Measurements from ENCODE around the gene ASF1A. TPM values are rescaled to one million over a fixed set of nuclear protein-coding genes. Genes with fewer than 3 reads are reported as not detected.

Gene ASF1A
- total and polyA plus RNA-seq, 9 of the 15 experiments (the other 6 are each of a cell fraction or from before 2014, with no cell fraction given) = 31.5 to 45.3 (median 34.8) TPM

DNA sequence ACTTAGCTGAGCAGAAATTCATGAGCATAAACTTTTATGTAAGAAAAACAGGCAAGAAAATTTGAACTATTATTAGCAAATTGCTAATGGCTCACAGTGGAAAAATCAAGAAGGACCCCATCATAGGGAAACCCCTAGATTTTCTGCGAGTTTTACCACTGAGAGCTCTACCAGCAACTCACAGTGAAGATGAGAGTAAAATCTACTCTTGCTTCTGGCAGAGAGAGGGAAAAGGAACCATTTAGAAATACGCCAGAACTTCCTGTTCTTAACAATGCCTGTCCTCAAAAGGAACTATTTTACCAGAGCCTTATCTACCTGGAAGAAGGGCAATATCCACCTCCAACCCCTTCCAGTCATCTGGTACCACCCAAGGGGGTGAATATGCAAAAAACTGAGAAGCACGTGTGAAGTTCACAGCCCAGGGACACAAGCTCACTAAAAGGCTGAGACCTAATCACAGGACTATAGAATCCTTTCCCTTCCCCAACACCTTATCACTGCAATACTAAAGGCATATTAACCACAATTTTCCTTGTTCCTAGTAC lies 34.4 kb upstream of the ASF1A start:
- no peak for ATAC-seq
- ChIA-PET POLR2A (interaction anchor here (0.8 kb wide), 1 partner anchor 16 kb away, joined by 3 read pairs; no protein-coding TSS in a partner anchor), CTCF (ENCODE audit: low intra/inter-chr PET ratio) (no interaction called here)
- in situ Hi-C loops (cut with MboI) (no loop called here), intact Hi-C loops (cut with micrococcal nuclease) (no loop called here)
- Histone ChIP-seq H3K9me1 (ENCODE audit: control insufficient read depth, insufficient read depth, low read length) (no peaks in the 10 kb centered on the region), H3K27ac (ENCODE audit: extremely low read depth, low read depth, low read length) (no peak overlapping the region), H3K9ac (ENCODE audit: insufficient read depth in 1 of 2, low read depth in 2 of 2, low read length in 2 of 2) (no peak overlapping the region), H3K4me1 (replicated peaks in 1 of 2; ENCODE audit: control insufficient read depth in 2 of 2, insufficient read depth in 2 of 2, low read length in 2 of 2) (peaks cover 0 to under 1% of the 10 kb centered on the region in 2 experiments; a peak in 2 of 5 replicates), H3K4me2 (ENCODE audit: insufficient read depth, low read length) (no peak overlapping the region), H3K27me3 (ENCODE audit: control insufficient read depth in 2 of 2, insufficient read depth in 2 of 2, low read length in 2 of 2) (no peaks in the 10 kb centered on the region), H3K9me3 (replicated peaks; ENCODE audit: control insufficient read depth, insufficient read depth, low read depth, low read length) (no peaks in the 10 kb centered on the region), H3K36me3 (ENCODE audit: control insufficient read depth, insufficient read depth, low read length) (no peaks in the 10 kb centered on the region), H4K20me1 (replicated peaks; ENCODE audit: control insufficient read depth, insufficient read depth, low read length) (no peaks in the 10 kb centered on the region), H3K79me2 (ENCODE audit: control insufficient read depth, insufficient read depth, low read length) (0 out of 3 replicates have a peak, but pooled peaks cover 4% of the 10 kb centered on the region), H3K4me3 (no peak overlapping the region), H2AFZ (ENCODE audit: low read depth, low read length) (no peak overlapping the region)
- WGBS (ENCODE audit: insufficient coverage, low coverage, missing lambda C conversion rate) = 10% methylated on average over 3 of the region's 3 CpGs
- TF ChIP-seq MCM3 (IDR thresholded peaks at IDR 0.05) = no peak
- TF ChIP-seq MTA1 (IDR thresholded peaks at IDR 0.05; ENCODE audit: borderline replicate concordance) = no peak
- no peak for TF ChIP-seq POLR2B (IDR thresholded peaks at IDR 0.05; ENCODE audit: low read depth, partially characterized antibody)
- TF ChIP-seq, protein P1, sequence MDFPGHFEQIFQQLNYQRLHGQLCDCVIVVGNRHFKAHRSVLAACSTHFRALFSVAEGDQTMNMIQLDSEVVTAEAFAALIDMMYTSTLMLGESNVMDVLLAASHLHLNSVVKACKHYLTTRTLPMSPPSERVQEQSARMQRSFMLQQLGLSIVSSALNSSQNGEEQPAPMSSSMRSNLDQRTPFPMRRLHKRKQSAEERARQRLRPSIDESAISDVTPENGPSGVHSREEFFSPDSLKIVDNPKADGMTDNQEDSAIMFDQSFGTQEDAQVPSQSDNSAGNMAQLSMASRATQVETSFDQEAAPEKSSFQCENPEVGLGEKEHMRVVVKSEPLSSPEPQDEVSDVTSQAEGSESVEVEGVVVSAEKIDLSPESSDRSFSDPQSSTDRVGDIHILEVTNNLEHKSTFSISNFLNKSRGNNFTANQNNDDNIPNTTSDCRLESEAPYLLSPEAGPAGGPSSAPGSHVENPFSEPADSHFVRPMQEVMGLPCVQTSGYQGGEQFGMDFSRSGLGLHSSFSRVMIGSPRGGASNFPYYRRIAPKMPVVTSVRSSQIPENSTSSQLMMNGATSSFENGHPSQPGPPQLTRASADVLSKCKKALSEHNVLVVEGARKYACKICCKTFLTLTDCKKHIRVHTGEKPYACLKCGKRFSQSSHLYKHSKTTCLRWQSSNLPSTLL (IDR thresholded peaks at IDR 0.05) = no peak
- TF ChIP-seq PHF21A (IDR thresholded peaks at IDR 0.05; ENCODE audit: borderline replicate concordance, low read depth) = no peak
- TF ChIP-seq CEBPB (tag; IDR thresholded peaks at IDR 0.05) = no peak
- TF ChIP-seq ATF7 (IDR thresholded peaks at IDR 0.05) = no peak
- no peak for TF ChIP-seq NR1H2 (CRISPR knock-in tag; IDR thresholded peaks at IDR 0.05)
- TF ChIP-seq, protein P2, sequence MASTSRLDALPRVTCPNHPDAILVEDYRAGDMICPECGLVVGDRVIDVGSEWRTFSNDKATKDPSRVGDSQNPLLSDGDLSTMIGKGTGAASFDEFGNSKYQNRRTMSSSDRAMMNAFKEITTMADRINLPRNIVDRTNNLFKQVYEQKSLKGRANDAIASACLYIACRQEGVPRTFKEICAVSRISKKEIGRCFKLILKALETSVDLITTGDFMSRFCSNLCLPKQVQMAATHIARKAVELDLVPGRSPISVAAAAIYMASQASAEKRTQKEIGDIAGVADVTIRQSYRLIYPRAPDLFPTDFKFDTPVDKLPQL (IDR thresholded peaks at IDR 0.05; ENCODE audit: extremely low read depth, insufficient read length) = no peak
- TF ChIP-seq HEY1 (CRISPR knock-in tag; IDR thresholded peaks at IDR 0.05; ENCODE audit: borderline replicate concordance) = no peak
- TF ChIP-seq ZNF232 (CRISPR knock-in tag; IDR thresholded peaks at IDR 0.05) = no peak
- TF ChIP-seq, protein P3, sequence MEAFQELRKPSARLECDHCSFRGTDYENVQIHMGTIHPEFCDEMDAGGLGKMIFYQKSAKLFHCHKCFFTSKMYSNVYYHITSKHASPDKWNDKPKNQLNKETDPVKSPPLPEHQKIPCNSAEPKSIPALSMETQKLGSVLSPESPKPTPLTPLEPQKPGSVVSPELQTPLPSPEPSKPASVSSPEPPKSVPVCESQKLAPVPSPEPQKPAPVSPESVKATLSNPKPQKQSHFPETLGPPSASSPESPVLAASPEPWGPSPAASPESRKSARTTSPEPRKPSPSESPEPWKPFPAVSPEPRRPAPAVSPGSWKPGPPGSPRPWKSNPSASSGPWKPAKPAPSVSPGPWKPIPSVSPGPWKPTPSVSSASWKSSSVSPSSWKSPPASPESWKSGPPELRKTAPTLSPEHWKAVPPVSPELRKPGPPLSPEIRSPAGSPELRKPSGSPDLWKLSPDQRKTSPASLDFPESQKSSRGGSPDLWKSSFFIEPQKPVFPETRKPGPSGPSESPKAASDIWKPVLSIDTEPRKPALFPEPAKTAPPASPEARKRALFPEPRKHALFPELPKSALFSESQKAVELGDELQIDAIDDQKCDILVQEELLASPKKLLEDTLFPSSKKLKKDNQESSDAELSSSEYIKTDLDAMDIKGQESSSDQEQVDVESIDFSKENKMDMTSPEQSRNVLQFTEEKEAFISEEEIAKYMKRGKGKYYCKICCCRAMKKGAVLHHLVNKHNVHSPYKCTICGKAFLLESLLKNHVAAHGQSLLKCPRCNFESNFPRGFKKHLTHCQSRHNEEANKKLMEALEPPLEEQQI (IDR thresholded peaks at IDR 0.05) = no peak
- DNase-seq (ENCODE audit: extremely low read depth in 1 of 4, low spot score in 3 of 4) = no peak
- no TSS peak for BruUV-seq (replicated peaks)
- no peak for FAIRE-seq
